HG02973 (cell line): ENCODE data around the gene ZNF829.

Experiments used
- ATAC-seq: cut with Tn5 transposase; IDR thresholded peaks from one replicate; pipeline ENCODE4 v1.9.1; 2021; ENCODE audit warnings: moderate library complexity; ENCODE audit not compliant: unreplicated experiment

The ZNF829 gene

GRCh38 chr19:36915992-36916830, at the start of gene ZNF829, which contains the start of gene ZNF568:
TSS of gene ZNF829 (minus strand) at chr19:36916291. CDS start at chr19:36915167, 1,124 bp downstream.
TSS of gene ZNF568 (plus strand) at chr19:36916332. CDS start at chr19:36922771, 6,439 bp downstream.
- peak; percentile 89 for ATAC-seq

DNA sequence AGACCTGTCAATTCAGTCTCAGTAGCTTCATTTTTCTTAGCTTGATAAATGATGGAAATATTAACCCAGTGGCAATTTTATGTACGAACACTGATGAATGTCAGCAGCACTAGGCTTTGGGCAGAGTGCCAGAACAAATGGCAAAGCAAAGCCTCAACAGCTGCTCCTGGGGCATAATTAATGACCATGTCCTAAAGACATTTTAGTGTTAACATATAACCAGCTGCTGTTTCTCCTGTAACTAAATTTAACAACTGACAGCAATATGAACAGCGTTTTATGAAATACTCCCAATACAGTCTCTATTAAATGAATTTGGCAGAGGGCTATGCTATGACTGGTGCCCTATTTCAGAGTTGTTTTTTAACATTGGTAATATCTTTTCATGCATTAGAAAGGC, 47.2 kb upstream of the ZNF829 start:
- ATAC-seq: no peak

DNA sequence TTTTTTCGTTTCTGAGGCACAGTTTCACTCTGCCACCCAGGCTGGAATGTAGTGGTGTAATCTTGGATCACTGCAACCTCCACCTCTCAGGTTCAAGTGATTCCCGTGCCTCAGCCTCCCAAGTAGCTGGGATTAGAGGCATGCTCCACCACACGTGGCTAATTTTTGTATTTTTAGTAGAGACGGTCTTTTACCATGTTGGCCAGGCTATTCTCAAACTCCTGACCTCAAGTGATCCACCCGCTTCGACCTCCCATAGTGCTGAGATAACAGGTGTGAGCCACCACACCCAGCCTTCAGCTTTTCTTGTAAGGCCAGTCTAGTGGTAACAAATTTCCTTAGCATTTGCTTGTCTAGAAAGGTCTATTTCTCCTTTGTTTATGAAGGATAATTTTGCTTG, 46.3 kb upstream of the ZNF829 start:
- ATAC-seq: no peak

DNA sequence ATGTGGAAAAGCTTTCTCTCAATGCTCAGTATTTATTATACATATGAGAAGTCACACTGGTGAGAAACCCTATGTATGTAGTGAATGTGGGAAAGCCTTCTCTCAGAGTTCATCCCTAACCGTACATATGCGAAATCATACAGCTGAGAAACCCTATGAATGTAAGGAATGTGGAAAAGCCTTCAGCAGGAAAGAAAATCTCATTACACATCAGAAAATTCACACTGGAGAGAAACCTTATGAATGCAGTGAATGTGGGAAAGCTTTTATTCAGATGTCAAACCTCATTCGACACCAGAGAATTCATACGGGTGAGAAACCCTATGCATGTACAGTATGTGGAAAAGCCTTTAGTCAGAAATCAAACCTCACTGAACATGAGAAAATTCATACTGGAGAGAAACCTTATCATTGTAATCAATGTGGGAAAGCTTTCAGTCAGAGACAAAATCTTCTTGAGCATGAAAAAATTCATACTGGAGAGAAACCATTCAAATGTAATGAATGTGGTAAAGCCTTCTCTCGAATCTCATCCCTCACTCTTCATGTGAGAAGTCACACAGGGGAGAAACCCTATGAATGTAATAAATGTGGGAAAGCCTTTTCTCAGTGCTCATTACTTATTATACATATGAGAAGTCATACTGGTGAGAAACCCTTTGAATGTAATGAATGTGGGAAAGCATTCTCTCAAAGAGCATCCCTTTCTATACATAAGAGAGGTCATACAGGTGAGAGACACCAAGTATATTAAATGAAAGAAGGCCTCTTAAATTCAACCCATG, 34.4 kb upstream of the ZNF829 start:
- ATAC-seq: no peak

GRCh38 chr19:36939153-36939552, 23.1 kb upstream of the ZNF829 start:
- ATAC-seq: no peak

- no peak for ATAC-seq
These were observed 15.6 kb upstream of the ZNF829 start for GRCh38 chr19:36931684-36932083.

DNA sequence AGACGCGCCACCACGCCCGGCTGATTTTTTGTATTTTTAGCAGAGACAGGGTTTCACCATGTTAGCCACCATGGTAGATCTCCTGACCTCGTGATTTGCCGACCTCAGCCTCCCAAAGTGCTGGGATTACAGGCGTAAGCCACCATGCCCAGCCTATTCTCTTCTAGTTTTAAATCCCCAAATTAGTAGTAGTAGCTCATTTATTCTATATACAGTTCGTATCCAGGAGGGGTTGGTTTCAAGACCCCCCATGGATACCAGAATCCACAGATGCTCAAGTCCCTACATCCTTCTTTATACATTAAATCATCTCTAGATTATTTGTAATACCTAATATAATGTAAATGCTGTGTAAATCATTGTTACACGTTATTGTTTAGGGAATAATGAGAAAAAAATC, 2.0 kb upstream of the ZNF829 start:
- ATAC-seq: no peak

GRCh38 chr19:36916991-36917390, 900 bp upstream of the ZNF829 start:
- ATAC-seq: no peak

DNA sequence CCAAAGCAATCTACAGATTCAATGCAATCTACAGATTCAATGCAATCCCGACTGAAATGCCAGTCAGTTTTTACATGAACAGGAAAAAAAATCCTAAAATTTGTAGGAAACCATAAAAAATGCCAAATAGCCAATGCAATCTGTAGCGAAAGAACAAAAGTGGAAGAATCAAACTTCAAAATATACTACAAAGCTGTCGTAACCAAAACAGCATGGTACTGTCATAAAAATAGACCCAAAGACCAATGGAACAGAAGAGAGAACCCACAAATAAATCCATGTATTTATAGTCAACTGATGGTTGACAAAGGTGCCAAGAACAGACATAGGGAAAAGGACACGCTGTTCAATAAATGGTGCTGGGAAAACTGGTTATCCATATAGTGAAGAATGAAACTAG, 17.7 kb downstream of the ZNF829 start:
- no peak for ATAC-seq

DNA sequence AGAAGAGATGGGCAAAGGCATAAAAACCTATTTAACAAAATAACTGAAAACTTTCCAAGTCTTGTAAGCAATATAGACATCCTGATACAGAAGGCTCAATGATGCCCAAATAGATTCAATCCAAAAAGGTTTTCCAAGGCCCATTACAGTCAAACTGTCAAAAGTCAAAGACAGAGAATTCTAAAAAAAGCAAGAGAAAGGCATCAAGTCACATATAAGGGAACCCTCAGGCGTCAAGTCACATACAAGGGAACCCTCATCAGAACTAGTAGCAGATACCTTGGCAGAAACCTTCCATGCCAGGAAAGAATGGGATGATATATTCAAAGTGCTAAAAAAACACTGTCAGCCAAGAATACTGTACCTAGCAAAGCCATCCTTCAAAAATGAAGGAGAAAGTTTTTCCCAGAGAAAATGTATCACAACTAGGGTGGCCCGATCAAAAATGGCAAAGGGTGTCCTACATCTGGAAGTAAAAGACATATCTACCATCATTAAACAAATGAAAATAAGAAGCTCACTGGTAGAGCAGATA, 21.2 kb downstream of the ZNF829 start:
- ATAC-seq: no peak

DNA sequence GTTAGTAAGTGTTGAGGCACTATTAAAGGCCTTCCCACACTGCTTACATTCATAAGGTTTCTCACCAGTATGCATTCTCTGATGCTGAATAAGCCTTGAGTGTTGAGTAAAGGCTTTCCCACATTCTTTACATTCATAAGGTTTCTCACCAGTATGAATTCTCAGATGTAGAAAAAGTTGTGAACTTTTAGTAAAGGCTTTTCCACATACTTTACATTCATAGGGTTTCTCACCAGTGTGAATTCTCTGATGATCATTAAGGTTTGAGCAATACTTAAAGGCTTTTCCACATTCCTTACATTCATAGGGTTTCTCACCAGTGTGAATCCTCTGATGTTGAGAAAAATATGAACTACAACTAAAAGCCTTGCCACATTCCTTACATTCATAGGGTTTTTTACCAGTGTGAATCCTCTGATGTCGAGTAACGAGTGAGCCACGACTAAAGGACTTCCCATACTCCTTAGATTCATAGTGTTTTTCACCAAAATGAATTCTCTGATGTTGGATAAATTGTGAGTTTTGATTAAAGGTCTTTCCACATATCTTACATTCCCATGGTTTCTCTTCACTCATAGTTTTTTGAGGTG, 24.2 kb downstream of the ZNF829 start:
- no peak for ATAC-seq

- no peak for ATAC-seq
These were observed 38.8 kb downstream of the ZNF829 start for GRCh38 chr19:36876993-36877938.

- no peak for ATAC-seq
These were observed 64.2 kb downstream of the ZNF829 start for GRCh38 chr19:36851898-36852297.

DNA sequence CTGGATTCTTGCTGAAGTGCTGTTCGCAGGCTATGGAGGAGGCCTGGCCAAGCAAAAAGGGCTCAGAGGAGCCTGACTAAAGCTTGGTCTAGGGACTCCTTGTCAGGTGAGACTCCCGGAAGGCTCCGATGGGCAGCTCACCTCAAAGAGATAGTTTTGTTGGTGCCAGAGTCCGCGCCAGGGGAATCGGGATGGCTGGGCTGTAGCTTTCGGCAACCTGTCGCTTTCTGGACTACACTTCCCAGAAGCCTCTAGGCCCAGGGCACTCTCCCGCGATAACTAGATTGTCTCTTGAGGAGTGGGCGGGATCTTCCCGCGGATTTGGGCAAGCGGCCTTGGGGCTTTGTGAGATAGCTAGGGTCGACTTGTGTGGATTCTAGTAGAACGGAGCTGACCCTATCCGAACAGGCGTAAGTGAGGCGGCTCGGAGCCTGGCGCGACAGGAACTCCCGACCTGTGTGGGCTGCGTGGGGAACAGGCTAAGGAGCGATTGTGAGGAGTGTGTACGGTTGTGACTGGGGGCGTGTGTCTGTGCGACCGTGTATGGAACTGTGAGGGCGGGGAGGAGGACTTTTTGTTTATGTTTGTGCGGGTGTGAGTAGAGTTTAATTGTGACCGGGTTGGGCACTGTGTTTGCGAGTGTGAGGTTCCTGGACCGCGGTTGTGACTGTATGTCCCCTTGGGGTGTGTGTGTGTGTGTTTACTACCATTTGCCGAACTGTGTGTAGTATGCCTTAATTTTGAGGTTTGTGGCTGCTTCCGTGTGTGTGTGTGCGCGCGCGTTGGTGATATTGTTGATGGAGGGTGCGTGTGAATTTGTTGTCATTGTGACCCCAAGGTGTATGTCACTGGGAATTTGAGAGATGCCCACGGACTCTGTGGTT, 65.3 kb downstream of the ZNF829 start, which contains the start of gene ZNF345:
Gene ZNF345 (plus strand): TSS at position 318 of the 884 bp plus-strand sequence. CDS start 25,955 bp downstream, outside the sequence.
- ATAC-seq: peak; percentile 76

DNA sequence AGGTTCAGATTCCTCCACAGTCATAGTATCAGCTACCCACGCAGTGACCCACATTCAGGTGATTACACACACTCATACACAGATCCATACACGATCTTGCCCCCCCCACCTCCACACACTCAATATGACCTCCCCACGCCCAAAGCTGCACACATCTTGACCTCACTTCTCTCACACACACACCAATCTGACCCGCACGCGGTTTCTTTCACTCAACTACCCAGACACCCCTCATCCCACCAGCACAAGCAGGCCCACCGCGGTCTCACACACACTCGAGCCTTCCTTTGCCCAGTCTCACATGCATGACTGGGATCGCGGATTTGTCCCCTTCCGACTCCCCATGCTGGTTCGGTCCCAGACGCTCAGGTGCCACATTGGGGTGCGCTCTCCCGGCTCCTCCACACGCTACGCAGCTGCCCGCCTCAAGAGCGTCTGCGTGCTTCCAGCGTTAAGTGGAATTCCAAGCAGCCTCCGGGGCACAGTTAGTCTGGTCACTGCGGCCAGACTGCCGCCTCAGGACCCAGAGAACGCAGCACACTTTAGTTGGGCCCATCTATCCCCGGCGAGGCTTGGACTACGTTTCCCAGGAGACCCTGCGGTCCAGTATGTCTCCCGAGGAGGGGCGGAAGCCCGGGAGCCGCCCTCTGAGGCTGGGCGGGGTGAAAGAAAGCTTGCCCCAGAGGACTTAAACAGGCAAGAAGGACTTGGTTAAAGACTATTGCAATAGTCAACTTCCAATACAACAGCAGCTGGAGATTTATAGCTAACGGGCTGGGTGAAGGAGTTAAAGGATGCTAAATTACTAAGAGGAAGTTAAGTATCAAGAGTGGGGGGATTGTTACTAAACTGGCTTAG, 66.2 kb downstream of the ZNF829 start:
- peak; percentile 80 for ATAC-seq

- ATAC-seq: no peak
These were observed 68.1 kb downstream of the ZNF829 start for GRCh38 chr19:36847968-36848367.

DNA sequence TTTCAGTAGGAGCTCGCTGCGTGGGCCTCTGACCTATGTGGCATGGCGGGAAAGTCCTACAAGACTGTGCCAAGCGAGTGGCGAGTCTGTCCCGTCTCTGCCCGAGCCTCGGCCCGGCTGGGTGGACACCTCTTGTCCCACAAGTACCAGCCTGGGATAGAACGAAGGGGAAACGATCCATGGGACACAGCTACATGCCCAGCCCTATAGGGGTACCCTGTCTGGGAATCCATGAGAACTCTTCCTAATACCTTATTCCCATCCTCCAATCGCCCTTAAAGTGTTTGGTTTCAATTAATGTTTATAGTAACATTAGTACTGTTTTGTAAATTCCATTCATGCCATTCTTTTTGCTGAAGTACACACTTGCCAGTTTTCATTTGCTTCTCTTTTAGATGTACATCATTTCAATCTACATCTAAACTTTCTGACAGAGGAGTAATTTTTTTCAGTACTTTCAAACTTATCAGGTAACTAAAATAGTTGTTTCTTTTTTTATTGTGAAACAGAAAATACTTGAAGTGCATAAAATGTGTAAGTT, 77.2 kb downstream of the ZNF829 start:
- no peak for ATAC-seq
